ENCODE results near the gene KDELR3.

KDELR3 gene

GRCh38 chr22:38455530-38456271, 12.2 kb upstream of the KDELR3 start:
- TF ChIP-seq CTCF (conservative IDR thresholded peaks at IDR 0.05; ENCODE audit: low read depth, low read length), result no peak
- peak overlapping the region; percentile 38 for H3K4me3 ChIP-seq (ENCODE audit: low read length)
- DNase-seq (ENCODE audit: low read depth), result no peak

DNA sequence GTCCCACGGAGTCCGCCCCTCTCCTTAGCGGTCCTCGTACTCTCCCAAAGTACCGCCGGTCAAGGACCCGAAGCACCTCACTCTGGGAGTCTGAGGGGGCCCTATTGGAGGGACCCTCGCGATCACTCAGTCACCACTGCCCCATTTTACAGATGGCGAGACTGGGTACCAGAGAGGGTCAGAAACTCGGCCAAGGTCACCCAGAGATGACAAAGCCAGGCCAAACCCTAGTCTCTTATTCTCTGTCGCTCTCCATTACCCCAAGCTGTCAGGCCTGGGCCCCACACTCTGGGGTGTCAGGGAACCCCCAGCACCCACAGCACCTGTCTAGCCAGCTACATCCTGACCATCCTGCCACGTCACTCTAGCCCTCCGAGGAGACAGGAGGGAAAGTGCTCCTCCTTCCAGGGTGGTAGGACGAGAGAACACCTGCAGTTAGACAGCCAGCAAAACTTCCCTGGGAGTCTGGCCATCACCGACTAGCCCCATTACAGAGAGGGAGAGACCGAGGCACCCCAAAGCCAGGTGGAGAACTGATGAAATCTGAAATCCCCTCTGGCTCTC, 11.5 kb upstream of the KDELR3 start:
- no peak for TF ChIP-seq CTCF (conservative IDR thresholded peaks at IDR 0.05; ENCODE audit: low read depth, low read length)
- DNase-seq (ENCODE audit: low read depth), result no peak
- H3K4me3 ChIP-seq (ENCODE audit: low read length), result peak overlapping the region; percentile 8

- TF ChIP-seq CTCF (conservative IDR thresholded peaks at IDR 0.05; ENCODE audit: low read depth, low read length), result no peak
- H3K4me3 ChIP-seq (ENCODE audit: low read length), result no peak overlapping the region
- no peak for DNase-seq (ENCODE audit: low read depth)
Observed at GRCh38 chr22:38456841-38457699, 10.8 kb upstream of the KDELR3 start.

GRCh38 chr22:38460426-38460840, 7.5 kb upstream of the KDELR3 start:
- DNase-seq (ENCODE audit: low read depth), result no peak
- H3K4me3 ChIP-seq (ENCODE audit: low read length), result no peak overlapping the region
- no peak for TF ChIP-seq CTCF (conservative IDR thresholded peaks at IDR 0.05; ENCODE audit: low read depth, low read length)

DNA sequence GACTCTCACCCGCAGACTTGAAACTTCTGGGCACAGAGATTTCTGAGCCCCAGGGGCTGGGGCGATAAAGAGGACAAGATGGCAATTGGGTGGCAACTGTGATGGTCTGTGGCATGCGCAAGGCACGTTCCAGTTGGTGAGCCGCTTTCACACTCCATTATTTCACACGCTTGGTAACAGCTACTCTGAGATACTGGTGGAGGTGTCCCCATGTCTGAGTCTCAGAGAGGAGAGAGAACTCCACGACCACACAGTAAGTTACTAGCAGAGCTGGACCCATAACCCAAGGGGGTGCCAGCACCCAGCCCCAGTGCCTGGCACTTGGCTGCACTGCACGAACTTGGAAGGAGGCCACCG, 6.9 kb upstream of the KDELR3 start:
- H3K4me3 ChIP-seq (ENCODE audit: low read length), result peak overlapping the region; percentile 14
- no peak for TF ChIP-seq CTCF (conservative IDR thresholded peaks at IDR 0.05; ENCODE audit: low read depth, low read length)

DNA sequence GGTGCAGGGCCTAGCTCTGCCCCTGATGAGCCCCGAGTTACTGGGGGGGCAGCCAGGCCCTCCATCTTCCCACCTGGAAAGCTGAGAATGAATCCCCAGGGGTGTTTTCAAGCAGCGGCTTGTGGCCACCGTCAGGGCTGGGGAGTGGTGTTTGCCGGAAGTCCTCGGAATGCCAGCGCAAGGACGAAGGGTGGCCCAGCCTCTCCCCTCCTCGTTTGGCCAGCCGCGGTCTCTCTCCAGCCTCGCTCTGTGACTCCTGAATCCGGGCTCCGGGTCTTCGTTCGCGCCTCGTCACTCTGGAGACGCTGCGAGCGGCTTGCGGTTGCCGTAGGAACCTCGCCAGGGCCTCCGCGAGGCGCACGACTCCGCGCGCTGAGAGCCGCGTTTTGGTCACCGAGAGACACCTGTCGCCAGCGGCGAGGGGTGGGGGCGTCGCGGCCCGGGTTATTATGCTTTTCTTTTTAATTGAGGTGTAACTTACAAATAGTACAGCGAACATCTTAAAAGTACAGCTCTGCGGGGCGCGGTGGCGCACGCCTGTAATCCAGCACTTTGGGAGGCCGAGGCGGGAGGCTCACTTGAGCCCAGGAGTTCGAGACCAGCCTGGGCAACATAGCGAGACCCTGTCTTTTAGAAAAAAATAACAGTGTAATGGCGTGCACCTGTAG, 6.3 kb upstream of the KDELR3 start:
- TF ChIP-seq CTCF (conservative IDR thresholded peaks at IDR 0.05; ENCODE audit: low read depth, low read length), result no peak
- peak overlapping the region; percentile 14 for H3K4me3 ChIP-seq (ENCODE audit: low read length)
- DNase-seq (ENCODE audit: low read depth), result peak; percentile 58

More for the DNA sequence above, 6.9 kb upstream of the KDELR3 start:
- DNase-seq (ENCODE audit: low read depth), result no peak
